SK-N-SH treated with all-trans-retinoic acid at 6 μM for 48 hours (cell line): Measurements from ENCODE around the gene PTPN7.

Experiments used
- ATAC-seq: fragments of 200-7000 bp; cut with Tn5 transposase; 3 replicates; pipeline ENCODE4 v1.9.1; 2020; ENCODE audit warnings: mild to moderate bottlenecking, moderate library complexity
- ARNTL ChIP-seq: fragments of 450-650 bp; formaldehyde crosslinking; IDR thresholded peaks from 2 replicates; pipeline ENCODE4 v1.5.0; 2020; ENCODE audit warnings: low read depth, mild to moderate bottlenecking, moderate library complexity, borderline replicate concordance
- BACH2 ChIP-seq: fragments of 250-450 bp; sonication (Bioruptor Pico); IDR thresholded peaks from 2 replicates; pipeline ENCODE4 v1.9.0; 2021; ENCODE audit warnings: mild to moderate bottlenecking, borderline replicate concordance
- ESRRG ChIP-seq: fragments of 250-450 bp; sonication (Bioruptor Pico); IDR thresholded peaks from 2 replicates; pipeline ENCODE4 v1.6.1; 2021; ENCODE audit warnings: mild to moderate bottlenecking
- GLIS3 ChIP-seq: fragments of 250-450 bp; sonication (Bioruptor Pico); IDR thresholded peaks from 2 replicates; pipeline ENCODE4 v1.5.0; 2020; ENCODE audit warnings: mild to moderate bottlenecking, moderate library complexity
- ISL1 ChIP-seq: fragments of 250-450 bp; sonication (Bioruptor Pico); IDR thresholded peaks from 2 replicates; pipeline ENCODE4 v2.1.2; 2022; ENCODE audit warnings: mild to moderate bottlenecking, moderate library complexity
- OSR1 ChIP-seq: fragments of 250-450 bp; sonication (Bioruptor Pico); IDR thresholded peaks from 2 replicates; pipeline ENCODE4 v1.8.0; 2022; ENCODE audit warnings: moderate library complexity, mild to moderate bottlenecking, inconsistent platforms
- POU6F1 ChIP-seq: fragments of 250-450 bp; sonication (Bioruptor Pico); IDR thresholded peaks from 2 replicates; pipeline ENCODE4 v1.8.0; 2021; ENCODE audit warnings: low read depth, mild to moderate bottlenecking, moderate library complexity, borderline replicate concordance
- PPARA ChIP-seq: fragments of 250-450 bp; sonication (Bioruptor Pico); IDR thresholded peaks from 2 replicates; pipeline ENCODE4 v1.5.0; 2020; ENCODE audit warnings: mild to moderate bottlenecking, borderline replicate concordance
- RARB ChIP-seq: fragments of 250-450 bp; sonication (Bioruptor Pico); IDR thresholded peaks from 2 replicates; pipeline ENCODE4 v1.8.0; 2021; ENCODE audit warnings: mild to moderate bottlenecking, moderate library complexity
- SNAI2 ChIP-seq: fragments of 250-450 bp; sonication (Bioruptor Pico); IDR thresholded peaks from 2 replicates; pipeline ENCODE4 v1.5.0; 2020; ENCODE audit warnings: mild to moderate bottlenecking, moderate library complexity
- TCF4 ChIP-seq: fragments of 250-450 bp; sonication (Bioruptor Pico); IDR thresholded peaks from 2 replicates; pipeline ENCODE4 v1.8.0; 2021; ENCODE audit warnings: mild to moderate bottlenecking, moderate library complexity, borderline replicate concordance
- TOX ChIP-seq: fragments of 250-450 bp; sonication (Bioruptor Pico); IDR thresholded peaks from 2 replicates; pipeline ENCODE4 v1.8.0; 2021; ENCODE audit warnings: mild to moderate bottlenecking, moderate library complexity, borderline replicate concordance
- TSHZ2 ChIP-seq: fragments of 250-450 bp; sonication (Bioruptor Pico); IDR thresholded peaks from 2 replicates; pipeline ENCODE4 v1.5.0; 2020; ENCODE audit warnings: mild to moderate bottlenecking, moderate library complexity
- ZFP3 ChIP-seq: fragments of 250-450 bp; sonication (Bioruptor Pico); IDR thresholded peaks from 2 replicates; pipeline ENCODE4 v1.5.0; 2020; ENCODE audit warnings: mild to moderate bottlenecking, moderate library complexity
- ZFP30 ChIP-seq: fragments of 450-650 bp; formaldehyde crosslinking; IDR thresholded peaks from 2 replicates; pipeline ENCODE4 v1.5.0; 2022; ENCODE audit warnings: mild to moderate bottlenecking, moderate library complexity
- ZNF565 ChIP-seq: fragments of 450-650 bp; formaldehyde crosslinking; conservative IDR thresholded peaks from 2 replicates; pipeline ENCODE4 v1.5.0; 2020; ENCODE audit warnings: low read depth, mild to moderate bottlenecking, moderate library complexity
- ZNF70 ChIP-seq: fragments of 450-650 bp; formaldehyde crosslinking; IDR thresholded peaks from 2 replicates; pipeline ENCODE4 v1.5.0; 2020; ENCODE audit warnings: mild to moderate bottlenecking, moderate library complexity
- ZNF8 ChIP-seq: fragments of 450-650 bp; formaldehyde crosslinking; IDR thresholded peaks from 2 replicates; pipeline ENCODE4 v1.5.0; 2020; ENCODE audit warnings: mild to moderate bottlenecking, moderate library complexity
- TF ChIP-seq, protein P1 (sequence below): fragments of 250-450 bp; sonication (Bioruptor Pico); IDR thresholded peaks from 2 replicates; pipeline ENCODE4 v1.5.1; 2021; ENCODE audit warnings: mild to moderate bottlenecking, moderate library complexity
- TF ChIP-seq, protein P2 (sequence below): fragments of 250-450 bp; sonication (Bioruptor Pico); IDR thresholded peaks from 2 replicates; pipeline ENCODE4 v1.8.0; 2020; ENCODE audit warnings: mild to moderate bottlenecking, moderate library complexity, borderline replicate concordance

PTPN7 gene

GRCh38 chr1:202165942-202166843 is 5.8 kb upstream of the PTPN7 start:
- TF ChIP-seq SNAI2 (CRISPR knock-in tag) (no peak), GLIS3 (CRISPR knock-in tag) (no peak), BACH2 (CRISPR knock-in tag) (no peak), ISL1 (no peak), ZNF70 (no peak)
- TF ChIP-seq, protein P1, sequence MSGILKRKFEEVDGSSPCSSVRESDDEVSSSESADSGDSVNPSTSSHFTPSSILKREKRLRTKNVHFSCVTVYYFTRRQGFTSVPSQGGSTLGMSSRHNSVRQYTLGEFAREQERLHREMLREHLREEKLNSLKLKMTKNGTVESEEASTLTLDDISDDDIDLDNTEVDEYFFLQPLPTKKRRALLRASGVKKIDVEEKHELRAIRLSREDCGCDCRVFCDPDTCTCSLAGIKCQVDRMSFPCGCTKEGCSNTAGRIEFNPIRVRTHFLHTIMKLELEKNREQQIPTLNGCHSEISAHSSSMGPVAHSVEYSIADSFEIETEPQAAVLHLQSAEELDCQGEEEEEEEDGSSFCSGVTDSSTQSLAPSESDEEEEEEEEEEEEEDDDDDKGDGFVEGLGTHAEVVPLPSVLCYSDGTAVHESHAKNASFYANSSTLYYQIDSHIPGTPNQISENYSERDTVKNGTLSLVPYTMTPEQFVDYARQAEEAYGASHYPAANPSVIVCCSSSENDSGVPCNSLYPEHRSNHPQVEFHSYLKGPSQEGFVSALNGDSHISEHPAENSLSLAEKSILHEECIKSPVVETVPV (CRISPR knock-in tag), result no peak

GRCh38 chr1:202165267-202165941 is 5.0 kb upstream of the PTPN7 start:
- TF ChIP-seq ISL1 (no peak), SNAI2 (CRISPR knock-in tag) (no peak), ZFP30 (CRISPR knock-in tag) (no peak), ZNF70 (no peak), TCF4 (no peak), BACH2 (CRISPR knock-in tag) (no peak), PPARA (CRISPR knock-in tag) (no peak), ZNF8 (CRISPR knock-in tag) (no peak), POU6F1 (CRISPR knock-in tag) (no peak), ARNTL (CRISPR knock-in tag) (no peak), ZNF565 (no peak), GLIS3 (CRISPR knock-in tag) (no peak), TSHZ2 (no peak), RARB (CRISPR knock-in tag) (no peak), ESRRG (CRISPR knock-in tag) (no peak)
- TF ChIP-seq, protein P2, sequence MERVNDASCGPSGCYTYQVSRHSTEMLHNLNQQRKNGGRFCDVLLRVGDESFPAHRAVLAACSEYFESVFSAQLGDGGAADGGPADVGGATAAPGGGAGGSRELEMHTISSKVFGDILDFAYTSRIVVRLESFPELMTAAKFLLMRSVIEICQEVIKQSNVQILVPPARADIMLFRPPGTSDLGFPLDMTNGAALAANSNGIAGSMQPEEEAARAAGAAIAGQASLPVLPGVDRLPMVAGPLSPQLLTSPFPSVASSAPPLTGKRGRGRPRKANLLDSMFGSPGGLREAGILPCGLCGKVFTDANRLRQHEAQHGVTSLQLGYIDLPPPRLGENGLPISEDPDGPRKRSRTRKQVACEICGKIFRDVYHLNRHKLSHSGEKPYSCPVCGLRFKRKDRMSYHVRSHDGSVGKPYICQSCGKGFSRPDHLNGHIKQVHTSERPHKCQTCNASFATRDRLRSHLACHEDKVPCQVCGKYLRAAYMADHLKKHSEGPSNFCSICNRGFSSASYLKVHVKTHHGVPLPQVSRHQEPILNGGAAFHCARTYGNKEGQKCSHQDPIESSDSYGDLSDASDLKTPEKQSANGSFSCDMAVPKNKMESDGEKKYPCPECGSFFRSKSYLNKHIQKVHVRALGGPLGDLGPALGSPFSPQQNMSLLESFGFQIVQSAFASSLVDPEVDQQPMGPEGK (CRISPR knock-in tag), result no peak
- ATAC-seq, result no peak

More at GRCh38 chr1:202165942-202166843, 5.8 kb upstream of the PTPN7 start:
- ATAC-seq, result no peak

DNA sequence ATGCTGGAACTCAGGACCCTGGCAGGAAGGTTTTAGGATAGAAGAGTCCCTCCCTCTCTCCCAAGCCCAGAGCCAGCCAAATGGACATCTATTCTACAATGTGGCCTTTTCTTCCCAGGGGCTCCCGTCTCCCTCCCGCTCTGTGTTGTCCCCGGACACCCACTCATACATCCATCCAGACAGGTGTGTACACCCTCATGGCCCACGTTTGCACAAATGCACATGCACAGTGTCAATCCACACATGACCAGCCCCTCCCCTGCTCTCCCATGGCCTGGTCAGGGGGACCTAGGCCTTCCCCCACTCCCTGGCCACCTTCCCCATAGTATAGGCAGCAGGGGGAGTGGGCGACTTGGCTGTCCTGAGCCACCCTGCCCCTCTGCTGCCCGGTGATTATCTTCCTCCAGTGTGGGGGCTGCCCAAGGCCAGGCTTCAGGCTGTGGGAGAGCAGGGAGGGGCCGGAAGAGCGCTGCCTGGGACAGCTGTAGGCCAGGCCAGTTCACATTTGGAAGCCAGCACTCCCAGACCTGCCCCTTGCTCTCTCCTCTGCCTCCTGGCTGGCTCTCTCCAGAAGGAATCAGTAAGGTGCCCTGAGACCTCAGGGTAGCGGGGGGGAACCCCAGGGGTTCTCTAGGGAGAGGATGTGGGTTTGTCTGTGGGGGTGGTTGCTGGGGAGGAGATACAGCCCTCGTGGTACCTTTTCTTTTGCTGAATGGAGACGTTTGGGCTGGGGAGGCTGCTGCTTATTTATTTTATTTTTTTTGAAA is 4.1 kb upstream of the PTPN7 start:
- no peak for ATAC-seq
- TF ChIP-seq ZFP30 (CRISPR knock-in tag) (no peak), ARNTL (CRISPR knock-in tag) (no peak), ESRRG (CRISPR knock-in tag) (no peak), TCF4 (no peak), POU6F1 (CRISPR knock-in tag) (no peak), RARB (CRISPR knock-in tag) (no peak), ZFP3 (no peak), GLIS3 (CRISPR knock-in tag) (no peak), TOX (CRISPR knock-in tag) (no peak), OSR1 (CRISPR knock-in tag) (no peak)
- TF ChIP-seq, protein P1 (CRISPR knock-in tag), result no peak
